ENCODE data around the gene AHNAK.

GRCh38 chr11:62471603-62472002 lies 75.0 kb downstream of the AHNAK start:
- no peak for TF ChIP-seq RAD21 (IDR thresholded peaks at IDR 0.05; ENCODE audit: low read depth)
- TF ChIP-seq YY1 (IDR thresholded peaks at IDR 0.05; ENCODE audit: low read depth) = no peak
- TF ChIP-seq EGR1 (IDR thresholded peaks at IDR 0.05) = no peak
- TF ChIP-seq CEBPB (IDR thresholded peaks at IDR 0.05) = no peak
- no peak for TF ChIP-seq NFIC (IDR thresholded peaks at IDR 0.05)
- no peak for TF ChIP-seq EP300 (IDR thresholded peaks at IDR 0.05; ENCODE audit: borderline replicate concordance)

Data from Ishikawa (cell line).